ENCODE data around the gene NCOR2. TPM values are rescaled to one million over a fixed set of nuclear protein-coding genes. Genes with fewer than 3 reads are reported as not detected.

Gene NCOR2
- total RNA-seq, 1 experiment from 2014 or later = 25.1 TPM

- no peaks in the 10 kb centered on the region for H3K27me3 ChIP-seq (ENCODE audit: control insufficient read depth, insufficient read depth, low read length)
- no peak overlapping the region for H3K4me3 ChIP-seq (ENCODE audit: insufficient read depth, low read depth, low read length)
- peak; percentile 79 for DNase-seq
- peaks cover 2% of the 10 kb centered on the region; the same call in 1 of the 2 replicates for H3K36me3 ChIP-seq (replicated peaks; ENCODE audit: control insufficient read depth, insufficient read depth, low read length)
These were observed 39.4 kb downstream of the NCOR2 start for GRCh38 chr12:124527861-124528561.

GRCh38 chr12:124525927-124526692, 41.3 kb downstream of the NCOR2 start:
- Histone ChIP-seq H3K4me3 (ENCODE audit: insufficient read depth, low read depth, low read length) (no peak overlapping the region), H3K27me3 (ENCODE audit: control insufficient read depth, insufficient read depth, low read length) (no peaks in the 10 kb centered on the region), H3K36me3 (replicated peaks; ENCODE audit: control insufficient read depth, insufficient read depth, low read length) (peaks cover 2% of the 10 kb centered on the region; the same call in 1 of the 2 replicates)
- DNase-seq = no peak

- Histone ChIP-seq H3K4me3 (ENCODE audit: insufficient read depth, low read depth, low read length) (no peak overlapping the region), H3K27me3 (ENCODE audit: control insufficient read depth, insufficient read depth, low read length) (no peaks in the 10 kb centered on the region)
- no peak for DNase-seq
These were observed 42.0 kb downstream of the NCOR2 start for GRCh38 chr12:124525455-124525854.

GRCh38 chr12:124524231-124524925, 43.0 kb downstream of the NCOR2 start:
- peaks cover 2% of the 10 kb centered on the region; the same call in 1 of the 2 replicates for H3K36me3 ChIP-seq (replicated peaks; ENCODE audit: control insufficient read depth, insufficient read depth, low read length)
- DNase-seq = no peak
- H3K4me3 ChIP-seq (ENCODE audit: insufficient read depth, low read depth, low read length) = no peak overlapping the region
- H3K27me3 ChIP-seq (ENCODE audit: control insufficient read depth, insufficient read depth, low read length) = no peaks in the 10 kb centered on the region

More at GRCh38 chr12:124525455-124525854, 42.0 kb downstream of the NCOR2 start:
- peaks cover 2% of the 10 kb centered on the region; the same call in 1 of the 2 replicates for H3K36me3 ChIP-seq (replicated peaks; ENCODE audit: control insufficient read depth, insufficient read depth, low read length)

- no peaks in the 10 kb centered on the region for H3K27me3 ChIP-seq (ENCODE audit: control insufficient read depth, insufficient read depth, low read length)
- DNase-seq = no peak
- no peak overlapping the region for H3K4me3 ChIP-seq (ENCODE audit: insufficient read depth, low read depth, low read length)
- peaks cover 2% of the 10 kb centered on the region; the same call in 1 of the 2 replicates for H3K36me3 ChIP-seq (replicated peaks; ENCODE audit: control insufficient read depth, insufficient read depth, low read length)
These were observed 44.3 kb downstream of the NCOR2 start for GRCh38 chr12:124523071-124523470.

GRCh38 chr12:124520907-124521306, 46.5 kb downstream of the NCOR2 start:
- Histone ChIP-seq H3K36me3 (replicated peaks; ENCODE audit: control insufficient read depth, insufficient read depth, low read length) (peaks cover 1% of the 10 kb centered on the region; the same call in 1 of the 2 replicates), H3K4me3 (ENCODE audit: insufficient read depth, low read depth, low read length) (no peak overlapping the region), H3K27me3 (ENCODE audit: control insufficient read depth, insufficient read depth, low read length) (no peaks in the 10 kb centered on the region)
- DNase-seq = no peak

GRCh38 chr12:124520265-124520701, 47.1 kb downstream of the NCOR2 start:
- DNase-seq = no peak
- Histone ChIP-seq H3K4me3 (ENCODE audit: insufficient read depth, low read depth, low read length) (no peak overlapping the region), H3K27me3 (ENCODE audit: control insufficient read depth, insufficient read depth, low read length) (no peaks in the 10 kb centered on the region), H3K36me3 (replicated peaks; ENCODE audit: control insufficient read depth, insufficient read depth, low read length) (peaks cover 3% of the 10 kb centered on the region)

GRCh38 chr12:124519746-124520145, 47.7 kb downstream of the NCOR2 start:
- Histone ChIP-seq H3K4me3 (ENCODE audit: insufficient read depth, low read depth, low read length) (no peak overlapping the region), H3K27me3 (ENCODE audit: control insufficient read depth, insufficient read depth, low read length) (no peaks in the 10 kb centered on the region), H3K36me3 (replicated peaks; ENCODE audit: control insufficient read depth, insufficient read depth, low read length) (peaks cover 3% of the 10 kb centered on the region)
- no peak for DNase-seq

- DNase-seq = peak; percentile 87
- H3K4me3 ChIP-seq (ENCODE audit: insufficient read depth, low read depth, low read length) = no peak overlapping the region
- peaks cover 2% of the 10 kb centered on the region for H3K36me3 ChIP-seq (replicated peaks; ENCODE audit: control insufficient read depth, insufficient read depth, low read length)
- H3K27me3 ChIP-seq (ENCODE audit: control insufficient read depth, insufficient read depth, low read length) = no peaks in the 10 kb centered on the region
These were observed 49.1 kb downstream of the NCOR2 start for GRCh38 chr12:124518051-124518932.

All from H7 (cell line).